22Rv1 (cell line): ENCODE measurements around the gene AP3S2.

Source experiments
- ZFX ChIP-seq: fragments of 450-650 bp; IDR thresholded peaks from 2 replicates; pipeline ENCODE4 v1.6.1; 2017; ENCODE audit warnings: antibody characterized with exemption, borderline replicate concordance
- TF ChIP-seq, protein P1 (sequence below): fragments of 450-650 bp; IDR thresholded peaks from 2 replicates; pipeline ENCODE4 v1.5.1; 2017; ENCODE audit warnings: mild to moderate bottlenecking

- TF ChIP-seq, protein P1, sequence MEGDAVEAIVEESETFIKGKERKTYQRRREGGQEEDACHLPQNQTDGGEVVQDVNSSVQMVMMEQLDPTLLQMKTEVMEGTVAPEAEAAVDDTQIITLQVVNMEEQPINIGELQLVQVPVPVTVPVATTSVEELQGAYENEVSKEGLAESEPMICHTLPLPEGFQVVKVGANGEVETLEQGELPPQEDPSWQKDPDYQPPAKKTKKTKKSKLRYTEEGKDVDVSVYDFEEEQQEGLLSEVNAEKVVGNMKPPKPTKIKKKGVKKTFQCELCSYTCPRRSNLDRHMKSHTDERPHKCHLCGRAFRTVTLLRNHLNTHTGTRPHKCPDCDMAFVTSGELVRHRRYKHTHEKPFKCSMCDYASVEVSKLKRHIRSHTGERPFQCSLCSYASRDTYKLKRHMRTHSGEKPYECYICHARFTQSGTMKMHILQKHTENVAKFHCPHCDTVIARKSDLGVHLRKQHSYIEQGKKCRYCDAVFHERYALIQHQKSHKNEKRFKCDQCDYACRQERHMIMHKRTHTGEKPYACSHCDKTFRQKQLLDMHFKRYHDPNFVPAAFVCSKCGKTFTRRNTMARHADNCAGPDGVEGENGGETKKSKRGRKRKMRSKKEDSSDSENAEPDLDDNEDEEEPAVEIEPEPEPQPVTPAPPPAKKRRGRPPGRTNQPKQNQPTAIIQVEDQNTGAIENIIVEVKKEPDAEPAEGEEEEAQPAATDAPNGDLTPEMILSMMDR, result no peak
- no peak for TF ChIP-seq ZFX
Observed at GRCh38 chr15:89812847-89813320, 80.9 kb downstream of the AP3S2 start.
